Heart left ventricle (tissue), 16 donors: ENCODE results near the gene RAB7B. TPM values are rescaled to one million over a fixed set of nuclear protein-coding genes. Genes with fewer than 3 reads are reported as not detected.

Source experiments
- ATAC-seq, 4 donors: fragments of 200-7000 bp; cut with Tn5 transposase; one replicate each; pipeline ENCODE4 v1.9.1; 2020 to 2022; ENCODE audit warnings: moderate library complexity in 4 of 4, mild to moderate bottlenecking in 3 of 4, moderate number of reproducible peaks in 1 of 4
- DNase-seq, 5 donors: peaks; one replicate each; pipeline ENCODE4 v3.0.0-alpha.2; 2020
- H3K27ac ChIP-seq, 12 donors: fragments of 200-600 bp; sonication (generic) in 4 of 12; one replicate each; pipeline versions ENCODE4 v1.5.0 to v1.8.0; 2016 to 2022; ENCODE audit warnings: mild to moderate bottlenecking in 2 of 12
- H3K27me3 ChIP-seq, 9 donors: fragments of 200-600 bp; sonication (generic) in 2 of 9; one replicate each; pipeline versions ENCODE4 v1.5.1 to v1.8.0; 2016 to 2022; ENCODE audit warnings: mild to moderate bottlenecking in 3 of 9
- H3K36me3 ChIP-seq, 9 donors: fragments of 200-600 bp; sonication (generic) in 2 of 9; one replicate each; pipeline versions ENCODE4 v1.5.0 to v1.8.0; 2018 to 2022; ENCODE audit warnings: mild to moderate bottlenecking in 2 of 9
- H3K4me1 ChIP-seq, 12 donors: fragments of 200-600 bp; sonication (generic) in 4 of 12; one replicate each; pipeline versions ENCODE4 v1.5.0 to v1.8.0; 2016 to 2022; ENCODE audit warnings: mild to moderate bottlenecking in 3 of 12
- H3K4me3 ChIP-seq, 12 donors: fragments of 200-600 bp; sonication (generic) in 4 of 12; one replicate each; pipeline versions ENCODE4 v1.5.0 to v1.8.0; 2017 to 2022; ENCODE audit warnings: mild to moderate bottlenecking in 9 of 12, moderate library complexity in 4 of 12
- H3K9me3 ChIP-seq, 12 donors: fragments of 200-600 bp; sonication (generic) in 4 of 12; one replicate each; pipeline versions ENCODE4 v1.5.0 to v1.8.0; 2016 to 2022; ENCODE audit warnings: mild to moderate bottlenecking in 1 of 12
- CTCF ChIP-seq, 12 donors: fragments of 200-600 bp; sonication (generic) in 4 of 12; IDR thresholded peaks; one replicate each; pipeline versions ENCODE4 v1.5.0 to v1.8.0; 2018 to 2022; ENCODE audit warnings: antibody characterized with exemption in 12 of 12, mild to moderate bottlenecking in 5 of 12
- POLR2A ChIP-seq, 2 donors: fragments of 450-650 bp; IDR thresholded peaks; one replicate each; pipeline ENCODE4 v1.6.1; 2017; ENCODE audit warnings: antibody characterized with exemption in 2 of 2, mild to moderate bottlenecking in 2 of 2, moderate library complexity in 2 of 2
- WGBS, 4 donors: extraction: QIAGEN DNeasy Blood & Tissue Kit in 2 of 4; methylation state at CpG; one replicate each; pipeline versions ENCODE4 v1.1.5 to v1.1.7; 2013 to 2018; 5-methylcytosine and 5-hydroxymethylcytosine counted together
- intact Hi-C, 10 donors: fragments of 100-400 bp; cut with DNase I; formaldehyde crosslinking; loops; one replicate each; pipeline versions ENCODE4 v1.11.1 to v1.14.2; 2022
- polyA plus RNA-seq, 2 donors: library from polyadenylated mRNA; stranded (reverse); fragments of 200-250 nt; gene quantifications; one replicate each; pipeline ENCODE4 v1.2.3, GENCODE V29; 2013
- total RNA-seq, 9 donors: library from RNA; depleted of rRNA in 2 of 9; stranded (reverse); fragments of >200 nt in 2 of 9; fragmentation: NEBNext Ultra II Directional in 3 of 9; extraction: Animal tissue kit (Norgen Biotek cat#: 25700) in 3 of 9; gene quantifications; one replicate each; pipeline versions ENCODE4 v1.1.0 to v1.2.4, GENCODE V29; 2016 to 2023
- donor health status: ischemic (EF 13 %, LVEDD 7.1; RV severe dilation, severe dysfunction).
- donor health status: healthy with polysubstance abuse.
- donor health status: DM: no; HTN: yes; CAD: no.
- donor health status: DM: no; HTN: no; CAD: no.
- donor health status: ischemic (EF 25% LVEDD 6.9; RV normal size, moderate dysfunction).
- donor health status: ischemic (EF 25% LVEDD 5.7; RV mildly dilated, moderate dysfunction).
- donor health status: healthy.
- donor health status: DM: yes; HTN: yes; CAD: no.
- donor health status: ischemic (EF 35%, LVEDD 5.7; RV mildly dilated, moderate dysfunction).
- donor health status: nonischemic (EF 11% LVEDD 7.7; RV severe dilation, severe dysfunction).
- donor health status: DM: yes; HTN: yes; CAD: no.
- donor health status: PGD.
- donor health status: ischemic (EF 29% LVEDD 5.4; RV normal size, mild dysfunction).
- donor health status: nonischemic (EF 23%, LVEDD 6.1; RV moderate dilation, normal function).

Gene RAB7B
- total and polyA plus RNA-seq, 11 donors, result 0.31 to 11.1 (median 1.1) TPM

DNA sequence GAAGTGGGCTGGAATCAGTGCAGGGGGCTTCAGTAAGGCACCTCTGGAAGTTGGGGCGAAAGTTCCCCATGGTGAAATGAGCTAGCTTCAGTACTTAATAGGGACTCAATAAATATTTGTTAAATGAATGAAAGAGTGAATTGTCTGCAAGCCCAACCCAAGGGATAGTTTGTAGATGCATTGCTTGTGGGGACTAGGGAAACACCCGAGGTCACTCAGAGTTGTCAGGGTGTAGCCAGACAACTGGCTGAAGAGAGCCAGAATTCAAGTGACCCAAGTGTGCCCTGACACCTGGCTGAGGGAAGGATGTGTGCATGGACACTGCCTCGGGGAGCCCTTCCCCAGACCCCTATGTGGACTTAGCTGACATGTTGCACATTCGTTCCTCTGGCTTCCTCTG lies 58.7 kb downstream of the RAB7B start:
- H3K9me3 ChIP-seq, result no peaks in the 10 kb centered on the region
- WGBS, 4 donors, result 67 to 82% (median 73%) methylated on average over 4 of the region's 4 CpGs
- H3K27me3 ChIP-seq, result peaks cover 0 to 4% (median 0%) of the 10 kb centered on the region in 9 donors
- H3K4me3 ChIP-seq, result no peak overlapping the region
- H3K4me1 ChIP-seq, result peaks cover 0 to 16% (median 5%) of the 10 kb centered on the region in 12 donors
- DNase-seq, result no peak
- TF ChIP-seq CTCF (IDR thresholded peaks at IDR 0.05) (no peak), POLR2A (IDR thresholded peaks at IDR 0.05) (no peak)
- H3K27ac ChIP-seq, result no peak overlapping the region
- no peaks in the 10 kb centered on the region for H3K36me3 ChIP-seq
- intact Hi-C loops, result loop anchor here in 1 of 10 donors (2.0 kb wide), 1 partner anchor 28 kb away; no protein-coding TSS in a partner anchor
- no peak for ATAC-seq

DNA sequence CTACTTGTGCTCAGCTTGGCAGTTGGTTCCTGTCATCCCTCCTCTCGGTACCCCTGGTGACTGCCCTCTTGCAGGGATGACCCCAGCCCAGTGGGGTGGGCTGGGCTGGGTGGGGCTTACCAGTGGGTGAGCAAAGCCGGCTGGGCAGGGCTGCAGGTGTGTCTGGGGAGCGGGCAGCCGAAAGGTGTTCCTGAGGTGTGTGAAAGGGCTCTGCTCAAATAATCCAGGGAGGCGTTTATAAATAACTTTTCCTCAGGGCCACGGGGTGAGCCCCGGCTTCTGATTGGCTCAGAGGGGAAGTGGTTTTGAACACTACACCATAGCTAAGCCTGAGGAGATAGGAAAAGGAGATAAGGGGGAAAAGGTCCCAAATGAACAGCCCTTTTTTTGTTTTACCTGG lies 60.0 kb downstream of the RAB7B start, which contains the start of gene SLC26A9:
Gene SLC26A9, minus strand, starts transcription at position 212 of the 400 bp plus-strand sequence. CDS start 7,636 bp downstream, outside the sequence.
- intact Hi-C loops, result no loop called here
- 59 to 64% (median 62%) methylated on average over 6 to 7 of the region's 7 CpGs for WGBS, 4 donors
- no peak within 1 kb of the TSS for H3K27ac ChIP-seq
- no peak within 1 kb of the TSS for H3K4me3 ChIP-seq
- no peak for TF ChIP-seq CTCF (IDR thresholded peaks at IDR 0.05)
- TF ChIP-seq POLR2A (IDR thresholded peaks at IDR 0.05), result no peak
- DNase-seq, result no peak
- peaks cover 0 to 4% (median 0%) of the 10 kb centered on the region in 9 donors for H3K27me3 ChIP-seq
- no peaks in the 10 kb centered on the region for H3K9me3 ChIP-seq
- H3K36me3 ChIP-seq, result no peaks in the 10 kb centered on the region
- ATAC-seq, result no peak
- H3K4me1 ChIP-seq, result peaks cover 0 to 16% (median 4%) of the 10 kb centered on the region in 12 donors

DNA sequence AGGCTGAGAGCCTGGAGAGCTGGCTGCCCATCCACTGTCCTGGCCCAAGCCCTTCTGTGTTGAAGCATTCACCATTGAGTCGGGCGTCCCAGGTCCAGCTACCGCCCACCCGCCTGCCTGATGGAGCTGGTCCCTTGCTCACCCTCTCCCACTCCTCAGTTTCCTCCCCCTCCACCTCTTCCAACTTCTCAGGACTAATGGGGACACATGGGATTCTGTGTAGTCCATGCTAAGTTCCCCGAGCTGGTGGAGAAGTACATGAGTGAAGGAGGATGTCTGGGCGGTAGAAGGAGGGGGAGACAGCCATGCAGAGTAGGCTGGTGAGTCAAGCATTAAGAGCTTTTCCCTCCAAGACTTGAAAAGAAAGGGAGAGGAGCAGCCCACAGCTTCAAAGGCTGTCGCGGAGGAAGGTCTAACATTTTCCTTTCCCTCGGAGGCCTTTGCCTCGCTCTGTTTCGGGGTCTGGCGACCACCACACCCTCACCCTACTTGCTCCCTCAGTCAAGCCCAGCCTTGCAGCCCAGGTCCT lies 60.5 kb downstream of the RAB7B start:
- intact Hi-C loops, result no loop called here

GRCh38 chr1:205940710-205941109 lies 62.5 kb downstream of the RAB7B start:
- Histone ChIP-seq H3K36me3 (no peaks in the 10 kb centered on the region), H3K9me3 (no peaks in the 10 kb centered on the region), H3K4me3 (no peak overlapping the region), H3K27ac (no peak overlapping the region), H3K27me3 (peaks cover 0 to 4% (median 0%) of the 10 kb centered on the region in 9 donors), H3K4me1 (peaks cover 0 to 16% (median 4%) of the 10 kb centered on the region in 12 donors)
- peak; percentile 49 to 80 (median 65) for ATAC-seq
- TF ChIP-seq CTCF (IDR thresholded peaks at IDR 0.05) (no peak), POLR2A (IDR thresholded peaks at IDR 0.05) (no peak)
- WGBS, 4 donors, result 29 to 46% (median 39%) methylated on average over 5 of the region's 5 CpGs
- intact Hi-C loops, result no loop called here
- DNase-seq, result peak in 1 of 5 donors; percentile 55

More for the DNA sequence above, 60.5 kb downstream of the RAB7B start:
- WGBS, 4 donors, result 86 to 89% (median 88%) methylated on average over 12 of the region's 12 CpGs
- Histone ChIP-seq H3K27ac (no peak overlapping the region), H3K4me3 (no peak overlapping the region), H3K27me3 (peaks cover 0 to 4% (median 0%) of the 10 kb centered on the region in 9 donors), H3K9me3 (no peaks in the 10 kb centered on the region), H3K36me3 (no peaks in the 10 kb centered on the region), H3K4me1 (peaks cover 0 to 16% (median 4%) of the 10 kb centered on the region in 12 donors)
- no peak for ATAC-seq
- TF ChIP-seq POLR2A (IDR thresholded peaks at IDR 0.05) (no peak), CTCF (IDR thresholded peaks at IDR 0.05) (no peak)
- DNase-seq, result no peak
